Chondrocyte (in vitro differentiated cells): ENCODE results near the gene MSRB1. TPM values are rescaled to one million over a fixed set of nuclear protein-coding genes. Genes with fewer than 3 reads are reported as not detected.
"Not testable (repeated sequence)": the region's sequence is repeated elsewhere in the genome, so short reads cannot be mapped to it uniquely, and the experiment has no call there.

Experiments used
- DNase-seq: peaks from one replicate; pipeline ENCODE4 v3.0.0; 2021; ENCODE audit warnings: mixed read lengths, low spot score
- H3K27ac Mint-ChIP-seq: one replicate; pipeline ENCODE4 v1.8.0; 2021; ENCODE audit warnings: mild to moderate bottlenecking, moderate library complexity, mixed read lengths; ENCODE audit not compliant: unreplicated experiment
- H3K27me3 Mint-ChIP-seq: 2 replicates; pipeline ENCODE4 v1.8.0; 2021; ENCODE audit warnings: low read depth, mixed read lengths
- H3K36me3 Mint-ChIP-seq: 2 replicates; pipeline ENCODE4 v1.8.0; 2021; ENCODE audit warnings: low read depth, mixed read lengths
- H3K4me1 Mint-ChIP-seq: 2 replicates; pipeline ENCODE4 v1.8.0; 2021; ENCODE audit warnings: low read depth, mild to moderate bottlenecking, mixed read lengths
- H3K4me3 Mint-ChIP-seq: one replicate; pipeline ENCODE4 v1.8.0; 2021; ENCODE audit warnings: mild to moderate bottlenecking, moderate library complexity, mixed read lengths; ENCODE audit not compliant: unreplicated experiment
- H3K9me3 Mint-ChIP-seq: 2 replicates; pipeline ENCODE4 v1.8.0; 2021; ENCODE audit warnings: low read depth, mixed read lengths
- CTCF ChIP-seq: fragments of 200-600 bp; sonication (generic); IDR thresholded peaks from 2 replicates; pipeline ENCODE4 v1.5.0; 2021; ENCODE audit warnings: antibody characterized with exemption, mild to moderate bottlenecking, moderate library complexity
- total RNA-seq: library from RNA; stranded (reverse); gene quantifications from 3 replicates; pipeline ENCODE4 v1.2.1, GENCODE V29; 2021

The MSRB1 gene
- total RNA-seq, 1 donor from 2014 or later = 19.1 TPM

GRCh38 chr16:1941162-1942046 is 1.6 kb downstream of the MSRB1 start:
- no peak for DNase-seq
- peaks cover 20% of the 10 kb centered on the region for H3K4me1 Mint-ChIP-seq
- peak overlapping the region; percentile 85 for H3K4me3 Mint-ChIP-seq
- TF ChIP-seq CTCF = no peak
- H3K36me3 Mint-ChIP-seq = peaks cover 10% of the 10 kb centered on the region
- no peaks in the 10 kb centered on the region for H3K27me3 Mint-ChIP-seq
- no peaks in the 10 kb centered on the region for H3K9me3 Mint-ChIP-seq
- H3K27ac Mint-ChIP-seq = peak overlapping the region; percentile 27

- no peaks in the 10 kb centered on the region for H3K9me3 Mint-ChIP-seq
- peaks cover 20% of the 10 kb centered on the region for H3K4me1 Mint-ChIP-seq
- H3K36me3 Mint-ChIP-seq = peaks cover 10% of the 10 kb centered on the region
- no peak overlapping the region for H3K4me3 Mint-ChIP-seq
- H3K27ac Mint-ChIP-seq = no peak overlapping the region
- H3K27me3 Mint-ChIP-seq = no peaks in the 10 kb centered on the region
- TF ChIP-seq CTCF = no peak
- DNase-seq = no peak
Observed at GRCh38 chr16:1940273-1941161, 2.5 kb downstream of the MSRB1 start.

- H3K4me1 Mint-ChIP-seq = peaks cover 20% of the 10 kb centered on the region
- H3K36me3 Mint-ChIP-seq, H3K9me3 Mint-ChIP-seq, H3K27me3 Mint-ChIP-seq, H3K4me3 Mint-ChIP-seq, H3K27ac Mint-ChIP-seq, DNase-seq: not testable (repeated sequence)
Observed at GRCh38 chr16:1939833-1940232, 3.2 kb downstream of the MSRB1 start.

- no peaks in the 10 kb centered on the region for H3K9me3 Mint-ChIP-seq
- no peak overlapping the region for H3K4me3 Mint-ChIP-seq
- no peaks in the 10 kb centered on the region for H3K27me3 Mint-ChIP-seq
- DNase-seq = no peak
- H3K27ac Mint-ChIP-seq = no peak overlapping the region
- peaks cover 20% of the 10 kb centered on the region for H3K4me1 Mint-ChIP-seq
- H3K36me3 Mint-ChIP-seq = peaks cover 10% of the 10 kb centered on the region
- TF ChIP-seq CTCF = no peak
Observed at GRCh38 chr16:1938910-1939309, 4.1 kb downstream of the MSRB1 start.

GRCh38 chr16:1938316-1938715 is 4.7 kb downstream of the MSRB1 start:
- no peaks in the 10 kb centered on the region for H3K9me3 Mint-ChIP-seq
- DNase-seq = no peak

More at GRCh38 chr16:1938316-1938715, 4.7 kb downstream of the MSRB1 start:
- peaks cover 10% of the 10 kb centered on the region for H3K36me3 Mint-ChIP-seq
- no peak overlapping the region for H3K27ac Mint-ChIP-seq
- no peak overlapping the region for H3K4me3 Mint-ChIP-seq
- no peak for TF ChIP-seq CTCF
- peaks cover 15% of the 10 kb centered on the region for H3K4me1 Mint-ChIP-seq
- H3K27me3 Mint-ChIP-seq = no peaks in the 10 kb centered on the region
